ENCODE data around the gene TPSAB1. TPM values are rescaled to one million over a fixed set of nuclear protein-coding genes. Genes with fewer than 3 reads are reported as not detected.
"Not testable (repeated sequence)": the region's sequence is repeated elsewhere in the genome, so short reads cannot be mapped to it uniquely, and the experiment has no call there.

The TPSAB1 gene
- total and polyA plus RNA-seq, 2 experiments from 2014 or later = not detected

DNA sequence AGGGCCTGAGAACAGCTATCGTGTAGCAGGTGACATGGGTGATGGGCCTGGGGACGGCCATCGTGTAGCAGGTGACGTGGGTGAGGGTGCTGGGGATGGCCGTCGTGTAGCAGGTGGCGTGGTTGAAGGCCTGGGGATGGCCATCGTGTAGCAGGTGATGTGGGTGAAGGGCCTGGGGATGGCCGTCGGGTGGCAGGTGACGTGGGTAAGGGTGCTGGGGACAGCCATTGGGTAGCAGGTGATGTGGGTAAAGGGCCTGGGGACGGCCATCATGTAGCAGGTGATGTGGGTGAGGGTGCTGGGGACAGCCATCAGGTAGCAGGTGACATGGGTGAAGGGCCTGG is 30.8 kb downstream of the TPSAB1 start:
- no peaks in the 10 kb centered on the region for H3K27me3 ChIP-seq (replicated peaks; ENCODE audit: insufficient read depth)
- in situ Hi-C loops (cut with MboI) = no loop called here
- H3K9me2 ChIP-seq (ENCODE audit: insufficient read depth) = no peaks in the 10 kb centered on the region
- H3K4me1 ChIP-seq (ENCODE audit: insufficient read depth) = no peaks in the 10 kb centered on the region
- no peaks in the 10 kb centered on the region for H4K20me1 ChIP-seq (ENCODE audit: insufficient read depth)
- H3K9me3 ChIP-seq (ENCODE audit: low read depth) = no peaks in the 10 kb centered on the region
- H3K79me2 ChIP-seq (ENCODE audit: insufficient read depth) = no peaks in the 10 kb centered on the region
- no peak overlapping the region for H3K27ac ChIP-seq
- H3K4me2 ChIP-seq (ENCODE audit: unreplicated experiment) = no peak overlapping the region
- no peak for TF ChIP-seq EZH2 (IDR thresholded peaks at IDR 0.05; ENCODE audit: insufficient read depth, poor library complexity, severe bottlenecking)
- WGBS, 2 experiments (ENCODE audit: low coverage in 1 of 2, low lambda C conversion rate in 2 of 2, missing lambda C conversion rate in 2 of 2) = 78 to 86% methylated on average over 10 to 12 of the region's 12 CpGs
- no peak overlapping the region for H2AFZ ChIP-seq
- no peak overlapping the region for H3K9ac ChIP-seq
- no peak overlapping the region for H3K4me3 ChIP-seq
- H3K36me3 ChIP-seq (ENCODE audit: low read depth) = no peaks in the 10 kb centered on the region
- H3F3A ChIP-seq (ENCODE audit: insufficient read depth) = no peaks in the 10 kb centered on the region
- DNase-seq = no peak

- H3K36me3 ChIP-seq (ENCODE audit: low read depth); H3K79me2 ChIP-seq (ENCODE audit: insufficient read depth); H3F3A ChIP-seq (ENCODE audit: insufficient read depth); H3K9ac ChIP-seq; H3K9me3 ChIP-seq (ENCODE audit: low read depth); H3K27ac ChIP-seq; H4K20me1 ChIP-seq (ENCODE audit: insufficient read depth); H3K27me3 ChIP-seq (replicated peaks; ENCODE audit: insufficient read depth); H3K4me2 ChIP-seq (ENCODE audit: unreplicated experiment); H3K9me2 ChIP-seq (ENCODE audit: insufficient read depth); H3K4me1 ChIP-seq (ENCODE audit: insufficient read depth); in situ Hi-C loops (cut with MboI); H2AFZ ChIP-seq; H3K4me3 ChIP-seq: not testable (repeated sequence)
- 4 to 20% methylated on average over 10 to 19 of the region's 19 CpGs for WGBS, 2 experiments (ENCODE audit: low coverage in 1 of 2, low lambda C conversion rate in 2 of 2, missing lambda C conversion rate in 2 of 2)
- DNase-seq = peak; percentile 20
Measured at GRCh38 chr16:1271724-1272413, 31.4 kb downstream of the TPSAB1 start.

DNA sequence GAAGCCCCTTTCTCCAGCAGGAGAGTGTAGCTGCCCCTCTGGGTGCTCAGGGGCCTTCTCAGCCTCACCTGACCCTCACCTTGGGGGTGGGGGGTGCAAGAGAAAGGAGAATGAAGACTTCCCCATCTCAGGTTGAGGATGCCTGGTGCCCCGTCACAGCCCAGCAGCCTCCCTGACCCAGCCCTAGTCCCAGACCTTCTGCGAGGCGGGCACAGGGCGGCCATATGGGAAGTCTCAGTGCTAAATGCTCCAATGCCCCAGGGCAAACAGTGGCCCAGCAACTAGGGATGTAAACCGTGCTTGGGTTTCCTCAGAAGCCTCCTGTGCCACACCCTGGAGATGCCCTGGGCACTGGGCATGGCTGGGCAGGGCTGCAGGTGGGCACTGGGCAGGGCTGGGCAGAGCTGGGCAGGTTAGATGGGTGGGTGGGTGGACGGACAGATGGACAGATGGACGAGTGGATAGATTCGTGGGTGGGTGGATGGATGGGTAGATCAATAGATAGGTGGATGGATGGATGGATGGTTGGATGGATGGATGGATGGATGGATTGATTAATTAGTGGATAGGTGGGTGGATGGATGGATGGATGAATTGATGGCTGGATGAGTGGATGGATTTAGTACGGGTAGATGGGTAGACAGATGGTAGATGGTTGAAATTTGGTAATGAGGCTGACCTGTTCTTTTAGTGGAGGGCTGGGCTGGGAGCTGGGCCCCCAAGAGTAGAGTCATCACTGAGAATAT is 32.1 kb downstream of the TPSAB1 start:
- Histone ChIP-seq H3K4me1 (ENCODE audit: insufficient read depth) (no peaks in the 10 kb centered on the region), H3K4me3 (no peak overlapping the region), H4K20me1 (ENCODE audit: insufficient read depth) (no peaks in the 10 kb centered on the region), H3F3A (ENCODE audit: insufficient read depth) (no peaks in the 10 kb centered on the region), H3K79me2 (ENCODE audit: insufficient read depth) (no peaks in the 10 kb centered on the region), H3K9me3 (ENCODE audit: low read depth) (no peaks in the 10 kb centered on the region), H3K9me2 (ENCODE audit: insufficient read depth) (no peaks in the 10 kb centered on the region), H3K27ac (no peak overlapping the region), H3K27me3 (replicated peaks; ENCODE audit: insufficient read depth) (no peaks in the 10 kb centered on the region; the same call in 1 of the 2 replicates), H3K36me3 (ENCODE audit: low read depth) (no peaks in the 10 kb centered on the region), H3K4me2 (ENCODE audit: unreplicated experiment) (no peak overlapping the region), H3K9ac (no peak overlapping the region), H2AFZ (no peak overlapping the region)
- WGBS, 2 experiments (ENCODE audit: low coverage in 1 of 2, low lambda C conversion rate in 2 of 2, missing lambda C conversion rate in 2 of 2) = 44 to 49% methylated on average over 7 to 9 of the region's 9 CpGs
- no peak for DNase-seq
- in situ Hi-C loops (cut with MboI) = no loop called here
- no peak for TF ChIP-seq EZH2 (IDR thresholded peaks at IDR 0.05; ENCODE audit: insufficient read depth, poor library complexity, severe bottlenecking)
- TF ChIP-seq EZH2phosphoT487 (IDR thresholded peaks at IDR 0.05; ENCODE audit: insufficient read depth, low read depth) = no peak

DNA sequence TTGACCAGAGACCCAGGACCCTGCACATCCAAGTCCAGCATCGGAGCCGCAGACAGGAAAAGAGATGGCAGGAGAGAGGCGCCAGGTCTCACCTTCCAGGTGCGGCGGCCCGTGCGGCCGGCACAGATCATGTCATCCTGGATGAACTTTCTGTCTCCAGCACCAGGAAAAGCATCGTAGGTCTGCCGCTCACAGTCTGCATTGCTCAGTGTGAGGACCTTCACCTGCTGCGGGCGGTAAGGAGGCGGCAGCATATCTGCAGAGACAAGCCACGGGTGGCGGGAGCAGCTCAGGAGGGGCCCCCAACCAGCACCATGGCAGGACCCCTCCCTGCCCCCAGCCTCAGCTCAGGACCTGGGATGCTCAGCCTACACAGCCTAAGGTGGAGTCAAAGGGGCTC is 33.3 kb downstream of the TPSAB1 start:
- WGBS, 2 experiments (ENCODE audit: low coverage in 1 of 2, low lambda C conversion rate in 2 of 2, missing lambda C conversion rate in 2 of 2) = 75 to 76% methylated on average over 15 of the region's 15 CpGs
- Histone ChIP-seq H2AFZ (no peak overlapping the region), H3K4me3 (no peak overlapping the region), H3K9me2 (ENCODE audit: insufficient read depth) (no peaks in the 10 kb centered on the region), H3K36me3 (ENCODE audit: low read depth) (no peaks in the 10 kb centered on the region), H3K9me3 (ENCODE audit: low read depth) (no peaks in the 10 kb centered on the region), H3K9ac (no peak overlapping the region), H3F3A (ENCODE audit: insufficient read depth) (no peaks in the 10 kb centered on the region), H3K4me1 (ENCODE audit: insufficient read depth) (no peaks in the 10 kb centered on the region), H3K27ac (no peak overlapping the region), H3K4me2 (ENCODE audit: unreplicated experiment) (no peak overlapping the region), H4K20me1 (ENCODE audit: insufficient read depth) (no peaks in the 10 kb centered on the region), H3K79me2 (ENCODE audit: insufficient read depth) (no peaks in the 10 kb centered on the region), H3K27me3 (replicated peaks; ENCODE audit: insufficient read depth) (no peaks in the 10 kb centered on the region; the same call in 1 of the 2 replicates)
- no peak for TF ChIP-seq EZH2 (IDR thresholded peaks at IDR 0.05; ENCODE audit: insufficient read depth, poor library complexity, severe bottlenecking)
- TF ChIP-seq EZH2phosphoT487 (IDR thresholded peaks at IDR 0.05; ENCODE audit: insufficient read depth, low read depth) = no peak
- no peak for DNase-seq
- in situ Hi-C loops (cut with MboI) = no loop called here
